Measurements from ENCODE around the gene ZNF761. TPM values are rescaled to one million over a fixed set of nuclear protein-coding genes. Genes with fewer than 3 reads are reported as not detected.
"Not testable (repeated sequence)": the region's sequence is repeated elsewhere in the genome, so short reads cannot be mapped to it uniquely, and the experiment has no call there.

The ZNF761 gene
- total and polyA plus RNA-seq, 7 experiments from 2014 or later: 8.0 to 18.8 (median 13.1) TPM

GRCh38 chr19:53443809-53444208 lies 12.0 kb downstream of the ZNF761 start:
- H3K4me1 ChIP-seq (ENCODE audit: control insufficient read depth in 2 of 2, insufficient read depth in 2 of 2, low read length in 2 of 2); H3K27me3 Mint-ChIP-seq; intact Hi-C loops (cut with micrococcal nuclease); ATAC-seq; H3K4me1 Mint-ChIP-seq; H3K4me3 ChIP-seq (ENCODE audit: low read length); H3K27ac ChIP-seq (ENCODE audit: low read depth, low read length); DNase-seq; H3K27ac Mint-ChIP-seq; H3K27me3 ChIP-seq (ENCODE audit: control insufficient read depth in 2 of 2, insufficient read depth in 2 of 2, low read length in 2 of 2); CTCF ChIA-PET; POLR2A ChIA-PET: not testable (repeated sequence)
- Mint-ChIP-seq H3K36me3 (peaks cover 27 to 93% (median 80%) of the 10 kb centered on the region in 5 donors), H3K9me3 (peaks cover 7 to 91% (median 53%) of the 10 kb centered on the region in 11 donors), H3K4me3 (peak overlapping the region in 1 of 10 donors; percentile 25)
- peaks cover 0 to 53% (median 10%) of the 10 kb centered on the region in 3 experiments for H3K9me3 ChIP-seq (ENCODE audit: control insufficient read depth in 2 of 3, low read length in 3 of 3)
- peaks cover 4 to 53% (median 8%) of the 10 kb centered on the region in 3 experiments for H3K36me3 ChIP-seq (ENCODE audit: control insufficient read depth in 2 of 3, insufficient read depth in 3 of 3, low read length in 3 of 3)

GRCh38 chr19:53447196-53447595 lies 15.4 kb downstream of the ZNF761 start:
- H3K4me1 Mint-ChIP-seq; H3K4me1 ChIP-seq (ENCODE audit: control insufficient read depth in 2 of 2, insufficient read depth in 2 of 2, low read length in 2 of 2); H3K4me3 Mint-ChIP-seq; ATAC-seq; CTCF ChIA-PET; H3K27me3 ChIP-seq (ENCODE audit: control insufficient read depth in 2 of 2, insufficient read depth in 2 of 2, low read length in 2 of 2); DNase-seq; POLR2A ChIA-PET; H3K4me3 ChIP-seq (ENCODE audit: low read length); H3K27ac ChIP-seq (ENCODE audit: low read depth, low read length); H3K27ac Mint-ChIP-seq; intact Hi-C loops (cut with micrococcal nuclease); H3K27me3 Mint-ChIP-seq: not testable (repeated sequence)
- peaks cover 27 to 95% (median 84%) of the 10 kb centered on the region in 5 donors for H3K36me3 Mint-ChIP-seq
- H3K9me3 Mint-ChIP-seq: peaks cover 7 to 94% (median 56%) of the 10 kb centered on the region in 11 donors
- H3K36me3 ChIP-seq (ENCODE audit: control insufficient read depth in 2 of 3, insufficient read depth in 3 of 3, low read length in 3 of 3): peaks cover 0 to 57% (median 5%) of the 10 kb centered on the region in 3 experiments
- H3K9me3 ChIP-seq (ENCODE audit: control insufficient read depth in 2 of 3, low read length in 3 of 3): peaks cover 0 to 57% (median 9%) of the 10 kb centered on the region in 3 experiments

- Histone ChIP-seq H3K9me3 (ENCODE audit: control insufficient read depth in 2 of 3, low read length in 3 of 3) (peaks cover 13 to 88% (median 37%) of the 10 kb centered on the region in 3 experiments), H3K27ac (ENCODE audit: low read depth, low read length) (no peak overlapping the region), H3K4me3 (ENCODE audit: low read length) (peak overlapping the region; percentile 6), H3K36me3 (ENCODE audit: control insufficient read depth in 2 of 3, insufficient read depth in 3 of 3, low read length in 3 of 3) (peaks cover 16 to 46% (median 22%) of the 10 kb centered on the region in 3 experiments), H3K4me1 (ENCODE audit: control insufficient read depth in 2 of 2, insufficient read depth in 2 of 2, low read length in 2 of 2) (no peaks in the 10 kb centered on the region), H3K27me3 (ENCODE audit: control insufficient read depth in 2 of 2, insufficient read depth in 2 of 2, low read length in 2 of 2) (no peaks in the 10 kb centered on the region)
- Mint-ChIP-seq H3K4me1 (no peaks in the 10 kb centered on the region), H3K4me3 (no peak overlapping the region), H3K27me3 (no peaks in the 10 kb centered on the region), H3K9me3 (peaks cover 17 to 98% (median 81%) of the 10 kb centered on the region in 11 donors), H3K36me3 (peaks cover 43 to 82% (median 59%) of the 10 kb centered on the region in 5 donors), H3K27ac (no peak overlapping the region)
- DNase-seq (no peak), ATAC-seq (no peak)
- CTCF ChIA-PET: no interaction called here
- POLR2A ChIA-PET: no interaction called here
- intact Hi-C loops (cut with micrococcal nuclease): no loop called here
These were observed 24.0 kb downstream of the ZNF761 start for GRCh38 chr19:53455828-53456227.

DNA sequence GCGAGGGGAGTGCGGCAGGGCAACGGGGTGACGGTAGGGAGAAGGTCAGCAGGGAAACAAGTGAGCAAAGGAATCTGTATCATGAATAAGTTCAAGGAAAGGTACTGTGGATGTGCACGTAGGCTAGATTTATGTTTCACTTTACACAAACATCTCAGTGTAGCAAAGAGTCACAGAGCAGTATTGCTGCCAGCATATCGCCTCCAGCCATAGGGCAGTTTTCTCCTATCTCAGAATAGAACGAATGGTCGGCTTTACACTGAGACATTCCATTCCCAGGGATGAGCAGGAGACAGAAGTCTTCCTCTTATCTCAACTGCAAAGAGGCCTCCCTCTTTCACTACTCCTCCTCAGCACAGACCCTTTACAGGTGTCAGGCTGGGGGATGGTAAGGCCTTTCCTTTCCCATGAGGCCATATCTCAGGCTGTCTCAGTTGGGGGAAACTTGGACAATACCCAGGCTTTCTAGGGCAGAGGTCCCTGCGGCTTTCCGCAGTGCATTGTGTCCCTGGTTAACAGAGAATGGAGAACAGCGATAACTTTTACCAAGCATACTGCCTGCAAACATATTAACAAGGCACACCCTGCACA lies 28.4 kb downstream of the ZNF761 start:
- H3K27me3 ChIP-seq (ENCODE audit: control insufficient read depth in 2 of 2, insufficient read depth in 2 of 2, low read length in 2 of 2); H3K4me3 Mint-ChIP-seq; H3K4me1 Mint-ChIP-seq; CTCF ChIA-PET; H3K36me3 ChIP-seq (ENCODE audit: control insufficient read depth in 2 of 3, insufficient read depth in 3 of 3, low read length in 3 of 3); POLR2A ChIA-PET; H3K27ac ChIP-seq (ENCODE audit: low read depth, low read length); DNase-seq; H3K4me3 ChIP-seq (ENCODE audit: low read length); H3K4me1 ChIP-seq (ENCODE audit: control insufficient read depth in 2 of 2, insufficient read depth in 2 of 2, low read length in 2 of 2); ATAC-seq; H3K27ac Mint-ChIP-seq; intact Hi-C loops (cut with micrococcal nuclease): not testable (repeated sequence)
- Mint-ChIP-seq H3K27me3 (peaks cover 0 to 24% (median 14%) of the 10 kb centered on the region in 5 donors), H3K9me3 (peaks cover 18 to 95% (median 66%) of the 10 kb centered on the region in 11 donors), H3K36me3 (peaks cover 22 to 58% (median 47%) of the 10 kb centered on the region in 5 donors)
- peaks cover 10 to 66% (median 28%) of the 10 kb centered on the region in 3 experiments for H3K9me3 ChIP-seq (ENCODE audit: control insufficient read depth in 2 of 3, low read length in 3 of 3)

DNA sequence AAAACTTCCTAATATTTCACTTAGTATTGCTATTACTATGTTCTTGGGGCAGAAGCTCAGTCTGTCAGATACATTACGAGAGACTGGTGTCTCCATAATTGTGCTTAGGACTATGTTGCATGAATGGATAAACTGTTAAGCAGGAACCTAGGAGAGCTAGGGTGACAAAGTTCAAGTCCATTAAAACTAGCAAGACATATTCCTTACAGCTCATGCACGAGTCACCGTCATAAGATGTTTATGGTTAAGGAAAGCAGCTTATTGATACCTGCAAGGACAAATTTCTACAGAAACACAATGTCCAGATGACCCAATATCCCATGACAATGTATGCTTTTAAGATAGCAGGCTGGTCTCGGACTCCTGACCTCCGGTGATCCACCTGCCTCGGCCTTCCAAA lies 30.1 kb downstream of the ZNF761 start:
- Mint-ChIP-seq H3K4me3 (no peak overlapping the region), H3K4me1 (peaks cover 0 to 7% (median 4%) of the 10 kb centered on the region in 7 donors), H3K27me3 (peaks cover 0 to 26% (median 14%) of the 10 kb centered on the region in 5 donors), H3K27ac (no peak overlapping the region), H3K9me3 (peaks cover 5 to 85% (median 55%) of the 10 kb centered on the region in 11 donors), H3K36me3 (peaks cover 9 to 41% (median 30%) of the 10 kb centered on the region in 5 donors)
- no peak for DNase-seq
- Histone ChIP-seq H3K27me3 (ENCODE audit: control insufficient read depth in 2 of 2, insufficient read depth in 2 of 2, low read length in 2 of 2) (no peaks in the 10 kb centered on the region), H3K36me3 (ENCODE audit: control insufficient read depth in 2 of 3, insufficient read depth in 3 of 3, low read length in 3 of 3) (no peaks in the 10 kb centered on the region), H3K4me3 (ENCODE audit: low read length) (no peak overlapping the region), H3K4me1 (ENCODE audit: control insufficient read depth in 2 of 2, insufficient read depth in 2 of 2, low read length in 2 of 2) (no peaks in the 10 kb centered on the region), H3K9me3 (ENCODE audit: control insufficient read depth in 2 of 3, low read length in 3 of 3) (peaks cover 0 to 49% (median 11%) of the 10 kb centered on the region in 3 experiments), H3K27ac (ENCODE audit: low read depth, low read length) (no peak overlapping the region)
- no peak for ATAC-seq
- ChIA-PET CTCF (no interaction called here), POLR2A (no interaction called here)
- intact Hi-C loops (cut with micrococcal nuclease): no loop called here

GRCh38 chr19:53462861-53463260 lies 31.1 kb downstream of the ZNF761 start:
- no peak for ATAC-seq
- H3K9me3 Mint-ChIP-seq: peaks cover 5 to 75% (median 48%) of the 10 kb centered on the region in 11 donors
- Histone ChIP-seq H3K9me3 (ENCODE audit: control insufficient read depth in 2 of 3, low read length in 3 of 3) (peaks cover 0 to 40% (median 4%) of the 10 kb centered on the region in 3 experiments), H3K27me3 (ENCODE audit: control insufficient read depth in 2 of 2, insufficient read depth in 2 of 2, low read length in 2 of 2) (no peaks in the 10 kb centered on the region), H3K4me1 (ENCODE audit: control insufficient read depth in 2 of 2, insufficient read depth in 2 of 2, low read length in 2 of 2) (no peaks in the 10 kb centered on the region), H3K27ac (ENCODE audit: low read depth, low read length) (no peak overlapping the region), H3K36me3 (ENCODE audit: control insufficient read depth in 2 of 3, insufficient read depth in 3 of 3, low read length in 3 of 3) (no peaks in the 10 kb centered on the region), H3K4me3 (ENCODE audit: low read length) (no peak overlapping the region)
- no peak for DNase-seq
- ChIA-PET CTCF (interaction anchor here (0.7 kb wide), 1 partner anchor 29 kb away, joined by 3 read pairs; no protein-coding TSS in a partner anchor), POLR2A (no interaction called here)
- intact Hi-C loops (cut with micrococcal nuclease): no loop called here
- peaks cover 0 to 26% (median 14%) of the 10 kb centered on the region in 5 donors for H3K27me3 Mint-ChIP-seq
- H3K27ac Mint-ChIP-seq: no peak overlapping the region
- peaks cover 0 to 13% (median 7%) of the 10 kb centered on the region in 7 donors for H3K4me1 Mint-ChIP-seq
- no peak overlapping the region for H3K4me3 Mint-ChIP-seq
- peaks cover 8 to 35% (median 26%) of the 10 kb centered on the region in 5 donors for H3K36me3 Mint-ChIP-seq

All from naive thymus-derived CD4-positive, alpha-beta T cell (primary cell).